GM23338 (cell line): ENCODE measurements around the gene UST. TPM values are rescaled to one million over a fixed set of nuclear protein-coding genes. Genes with fewer than 3 reads are reported as not detected.

Experiments
- ATAC-seq: fragments of 200-7000 bp; cut with Tn5 transposase; 3 replicates; pipeline ENCODE4 v1.9.1; 2020
- DNase-seq: peaks from one replicate; pipeline ENCODE4 v3.0.0-alpha.2; 2015; ENCODE audit warnings: low spot score
- H2AFZ ChIP-seq: fragments of 200-600 bp; sonication (generic); 2 replicates; pipeline ENCODE4 v1.8.0; 2016; ENCODE audit warnings: antibody characterized with exemption, mild to moderate bottlenecking, moderate library complexity
- H3F3A ChIP-seq: fragments of 200-600 bp; sonication (generic); replicated peaks from 2 replicates; pipeline ENCODE4 v1.8.0; 2017; ENCODE audit warnings: antibody characterized with exemption, mixed run types, low read depth
- H3K27ac ChIP-seq: fragments of 200-600 bp; sonication (generic); 2 replicates; pipeline ENCODE4 v1.6.1; 2016; ENCODE audit warnings: low read depth
- H3K27me3 ChIP-seq: fragments of 200-600 bp; sonication (generic); 2 replicates; pipeline ENCODE4 v1.8.0; 2016; ENCODE audit warnings: mild to moderate bottlenecking, mixed run types, moderate library complexity; ENCODE audit not compliant: insufficient read depth
- H3K36me3 ChIP-seq: fragments of 200-600 bp; sonication (generic); 2 replicates; pipeline ENCODE4 v1.8.0; 2016; ENCODE audit warnings: mild to moderate bottlenecking; ENCODE audit not compliant: insufficient read depth
- H3K4me1 ChIP-seq: fragments of 200-600 bp; sonication (generic); 2 replicates; pipeline ENCODE4 v1.8.0; 2016; ENCODE audit warnings: mild to moderate bottlenecking, moderate library complexity; ENCODE audit not compliant: insufficient read depth
- H3K4me2 ChIP-seq: fragments of 200-600 bp; sonication (generic); 2 replicates; pipeline ENCODE4 v1.7.1; 2017; ENCODE audit warnings: mixed run types
- H3K4me3 ChIP-seq: fragments of 200-600 bp; sonication (generic); 2 replicates; pipeline ENCODE4 v1.6.1; 2016; ENCODE audit warnings: mixed run types
- H3K79me2 ChIP-seq: fragments of 200-600 bp; sonication (generic); replicated peaks from 2 replicates; pipeline ENCODE4 v1.8.0; 2017; ENCODE audit warnings: mild to moderate bottlenecking; ENCODE audit not compliant: insufficient read depth
- H3K9me2 ChIP-seq: fragments of 200-600 bp; sonication (generic); 2 replicates; pipeline ENCODE4 v1.8.0; 2017; ENCODE audit not compliant: insufficient read depth
- H4K20me1 ChIP-seq: fragments of 200-600 bp; sonication (generic); replicated peaks from 2 replicates; pipeline ENCODE4 v1.8.0; 2017; ENCODE audit warnings: mild to moderate bottlenecking; ENCODE audit not compliant: insufficient read depth
- H3K27ac Mint-ChIP-seq: 2 replicates; pipeline ENCODE4 v1.8.0; 2020; ENCODE audit warnings: inconsistent platforms, mild to moderate bottlenecking, moderate library complexity, mixed read lengths
- H3K27me3 Mint-ChIP-seq: 3 replicates; pipeline ENCODE4 v1.8.0; 2022; ENCODE audit warnings: low read depth, mild to moderate bottlenecking, moderate library complexity, mixed read lengths, inconsistent platforms; ENCODE audit not compliant: insufficient read depth, poor library complexity
- H3K36me3 Mint-ChIP-seq: 3 replicates; pipeline ENCODE4 v1.8.0; 2021; ENCODE audit warnings: low read depth, mild to moderate bottlenecking, inconsistent platforms, moderate library complexity, mixed read lengths
- H3K4me1 Mint-ChIP-seq: 3 replicates; pipeline ENCODE4 v1.8.0; 2020; ENCODE audit warnings: mild to moderate bottlenecking, inconsistent platforms, mixed read lengths
- H3K4me3 Mint-ChIP-seq: 3 replicates; pipeline ENCODE4 v1.8.0; 2021; ENCODE audit warnings: moderate library complexity, mild to moderate bottlenecking, inconsistent platforms, mixed read lengths
- H3K9me3 Mint-ChIP-seq: 3 replicates; pipeline ENCODE4 v1.8.0; 2020; ENCODE audit warnings: moderate library complexity, mild to moderate bottlenecking, inconsistent platforms, mixed read lengths
- CREB1 ChIP-seq: fragments of 250-450 bp; sonication (Bioruptor Pico); IDR thresholded peaks from 2 replicates; pipeline ENCODE4 v1.5.0; 2020; ENCODE audit warnings: low read depth, mild to moderate bottlenecking, moderate library complexity
- CTCF ChIP-seq, 2 experiments: fragments of 200-600 bp in 1 of 2; sonication (generic) in 1 of 2; conservative IDR thresholded peaks; 2 replicates each; pipeline versions ENCODE4 v1.5.1 to v1.6.1; 2016 to 2017; ENCODE audit warnings: antibody characterized with exemption in 2 of 2, low read depth in 2 of 2, mild to moderate bottlenecking in 2 of 2, moderate library complexity in 1 of 2
- ETS1 ChIP-seq: IDR thresholded peaks from 2 replicates; pipeline ENCODE4 v1.6.1; 2016; ENCODE audit warnings: antibody characterized with exemption
- EZH2 ChIP-seq: fragments of 200-600 bp; sonication (generic); IDR thresholded peaks from one replicate; pipeline ENCODE4 v1.8.0; 2017; ENCODE audit warnings: antibody characterized with exemption, mild to moderate bottlenecking, low read depth; ENCODE audit not compliant: unreplicated experiment
- EZH2phosphoT487 ChIP-seq: fragments of 200-600 bp; sonication (generic); IDR thresholded peaks from one replicate; pipeline ENCODE4 v1.8.1; 2018; ENCODE audit warnings: antibody characterized with exemption; ENCODE audit not compliant: unreplicated experiment
- JUNB ChIP-seq: IDR thresholded peaks from one replicate; pipeline ENCODE4 v1.6.1; 2016; ENCODE audit warnings: antibody characterized with exemption; ENCODE audit not compliant: unreplicated experiment
- NANOG ChIP-seq: IDR thresholded peaks from 2 replicates; pipeline ENCODE4 v1.6.1; 2016; ENCODE audit warnings: antibody characterized with exemption, borderline replicate concordance
- POLR2AphosphoS5 ChIP-seq: IDR thresholded peaks from 2 replicates; pipeline ENCODE4 v1.6.1; 2016; ENCODE audit warnings: antibody characterized with exemption, low read depth
- REST ChIP-seq: IDR thresholded peaks from one replicate; pipeline ENCODE4 v1.6.1; 2018; ENCODE audit warnings: antibody characterized with exemption; ENCODE audit not compliant: unreplicated experiment
- STAT1 ChIP-seq: IDR thresholded peaks from one replicate; pipeline ENCODE4 v1.6.1; 2016; ENCODE audit warnings: antibody characterized with exemption; ENCODE audit not compliant: unreplicated experiment
- ZNF114 ChIP-seq: fragments of 250-450 bp; sonication (Bioruptor Pico); IDR thresholded peaks from 2 replicates; pipeline ENCODE4 v1.5.0; 2020; ENCODE audit warnings: mild to moderate bottlenecking, moderate library complexity
- ZNF331 ChIP-seq: fragments of 250-450 bp; sonication (Bioruptor Pico); IDR thresholded peaks from 2 replicates; pipeline ENCODE4 v1.5.0; 2020; ENCODE audit warnings: low read depth, mild to moderate bottlenecking, moderate library complexity
- ZNF462 ChIP-seq: fragments of 250-450 bp; sonication (Bioruptor Pico); IDR thresholded peaks from 2 replicates; pipeline ENCODE4 v1.5.0; 2020; ENCODE audit warnings: mild to moderate bottlenecking, moderate library complexity
- polyA plus RNA-seq: library from polyadenylated mRNA; unstranded; fragments of >200 nt; fragmentation: Nextera tagmentation; extraction: Ambion mirVana; gene quantifications from 2 replicates; pipeline ENCODE4 v1.2.1, GENCODE V29; 2016
- total RNA-seq: library from RNA; depleted of rRNA; stranded (reverse); fragments of >200 nt; shearing (Covaris generic); gene quantifications from 2 replicates; pipeline ENCODE4 v1.2.3, GENCODE V29; 2014

The UST gene
- total and polyA plus RNA-seq, 2 experiments from 2014 or later, result 12.6 to 33.0 TPM

DNA sequence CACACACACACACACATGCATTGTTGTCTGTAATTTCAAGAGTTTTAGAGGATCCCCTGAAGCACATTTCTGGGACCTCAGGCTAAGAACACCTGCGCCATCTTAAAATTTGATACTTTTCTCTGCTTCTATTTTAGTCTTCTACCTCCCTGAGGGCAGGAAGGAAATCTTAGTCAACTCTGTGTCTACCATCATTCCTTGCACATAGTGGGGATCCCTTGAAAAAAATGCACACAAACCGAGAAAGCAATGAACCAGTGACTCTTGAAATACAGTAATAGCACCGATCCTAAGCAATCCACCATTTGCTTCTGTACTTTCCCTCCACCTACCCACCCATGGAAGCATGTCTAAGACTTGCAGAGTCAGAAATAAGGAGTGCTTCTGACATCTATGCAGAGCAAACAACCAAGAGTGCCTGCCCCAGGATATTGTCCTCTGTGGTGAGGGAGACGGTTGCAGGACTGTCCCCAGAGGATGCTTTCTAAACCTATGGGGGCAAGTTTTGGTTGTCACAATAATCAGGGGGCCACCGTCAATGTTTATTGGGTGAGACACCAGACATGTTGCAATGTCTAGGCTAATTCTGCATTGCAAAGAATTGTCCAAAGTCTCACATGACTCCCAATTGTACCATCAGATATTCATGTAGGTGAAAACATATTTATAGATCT lies 362.7 kb downstream of the UST start:
- H3K4me1 Mint-ChIP-seq, result no peaks in the 10 kb centered on the region
- H3K36me3 Mint-ChIP-seq, result no peaks in the 10 kb centered on the region
- peaks cover 8% of the 10 kb centered on the region for H3K27me3 Mint-ChIP-seq
- Histone ChIP-seq H3K4me1 (no peaks in the 10 kb centered on the region), H2AFZ (no peak overlapping the region), H3K27me3 (no peaks in the 10 kb centered on the region), H4K20me1 (no peaks in the 10 kb centered on the region), H3K4me3 (no peak overlapping the region), H3K4me2 (no peak overlapping the region), H3K9me2 (no peaks in the 10 kb centered on the region), H3K79me2 (no peaks in the 10 kb centered on the region), H3K27ac (no peak overlapping the region), H3F3A (no peaks in the 10 kb centered on the region), H3K36me3 (no peaks in the 10 kb centered on the region)
- H3K27ac Mint-ChIP-seq, result no peak overlapping the region
- no peak overlapping the region for H3K4me3 Mint-ChIP-seq
- DNase-seq (no peak), ATAC-seq (no peak)
- TF ChIP-seq EZH2 (no peak), REST (no peak), ZNF114 (CRISPR knock-in tag) (no peak), NANOG (no peak), ETS1 (no peak), POLR2AphosphoS5 (no peak), ZNF331 (no peak), STAT1 (no peak), JUNB (no peak), CREB1 (CRISPR knock-in tag) (no peak), EZH2phosphoT487 (no peak), CTCF (conservative IDR thresholded peaks at IDR 0.05; ENCODE audit: low read depth in 2 of 2) (no peak), ZNF462 (no peak)
- peaks cover 6% of the 10 kb centered on the region for H3K9me3 Mint-ChIP-seq
